Endothelial cell of umbilical vein (primary cell): ENCODE measurements around the gene TREML1. TPM values are rescaled to one million over a fixed set of nuclear protein-coding genes. Genes with fewer than 3 reads are reported as not detected.

Experiments
- BruUV-seq: library from RNA; stranded (reverse); fragments of 400-500 nt; replicated peaks from 2 replicates; lab custom pipeline; 2021; lab: Mats Ljungman, UMichigan
- CTCF ChIA-PET: fragments of 300-600, 350-600 bp; sonication (Branson Sonifier 250); formaldehyde crosslinking; loops from one replicate; lab custom pipeline; 2021; ENCODE audit warnings: antibody characterized with exemption, inconsistent platforms; lab: Charles Lee
- POLR2A ChIA-PET: fragments of 300-600, 350-600 bp; sonication (Branson Sonifier 250); formaldehyde crosslinking; loops from one replicate; lab custom pipeline; 2021; ENCODE audit warnings: antibody characterized with exemption, inconsistent platforms; lab: Charles Lee
- DNase-seq: peaks from one replicate; pipeline ENCODE4 v3.0.0-alpha.2; 2011; ENCODE audit warnings: low read depth, low spot score
- FAIRE-seq: peaks from 2 replicates; lab custom pipeline; 2011; peaks lifted over from hg19 to GRCh38; lab: Jason Lieb, UNC
- H2AFZ ChIP-seq: 2 replicates; pipeline ENCODE4 v1.6.0; 2012; ENCODE audit warnings: low read depth, low read length, control low read depth, inconsistent platforms
- H3K27ac ChIP-seq: 2 replicates; pipeline ENCODE4 v1.5.1; 2011; ENCODE audit warnings: low read depth, mild to moderate bottlenecking, control low read depth, low read length, moderate library complexity; ENCODE audit not compliant: insufficient read depth
- H3K27me3 ChIP-seq, 2 experiments: 2 replicates each; pipeline versions ENCODE4 v1.6.0 to v1.6.1; 2011; ENCODE audit warnings: low read length in 2 of 2, mixed read lengths in 1 of 2; ENCODE audit not compliant: control insufficient read depth in 2 of 2, insufficient read depth in 2 of 2
- H3K36me3 ChIP-seq, 2 experiments: 2 replicates in 1 of 2; 3 replicates in 1 of 2; pipeline ENCODE4 v1.5.1; 2011; ENCODE audit warnings: low read length in 2 of 2, mild to moderate bottlenecking in 1 of 2, moderate library complexity in 1 of 2; ENCODE audit not compliant: control insufficient read depth in 2 of 2, insufficient read depth in 2 of 2; ENCODE audit errors: extremely low read depth in 1 of 2
- H3K4me1 ChIP-seq: 3 replicates; pipeline ENCODE4 v1.5.1; 2011; ENCODE audit warnings: mild to moderate bottlenecking, low read length; ENCODE audit not compliant: control insufficient read depth, insufficient read depth; ENCODE audit errors: extremely low read depth
- H3K4me2 ChIP-seq: 2 replicates; pipeline ENCODE4 v1.6.1; 2011; ENCODE audit warnings: low read length, control low read depth, mixed read lengths; ENCODE audit not compliant: insufficient read depth
- H3K4me3 ChIP-seq, 3 experiments: fragments of 200-600 bp in 1 of 3; sonication (generic), shearing (Covaris generic) in 1 of 3; replicated peaks in 1 of 3; 2 replicates each; pipeline ENCODE4 v1.5.1; 2011 to 2016; ENCODE audit warnings: control low read depth in 3 of 3, low read length in 3 of 3, mild to moderate bottlenecking in 2 of 3, inconsistent platforms in 1 of 3, low read depth in 1 of 3, moderate library complexity in 1 of 3; ENCODE audit not compliant: insufficient read depth in 1 of 3
- H3K79me2 ChIP-seq: 2 replicates; pipeline ENCODE4 v1.6.0; 2012; ENCODE audit warnings: low read length, inconsistent platforms; ENCODE audit not compliant: control insufficient read depth, insufficient read depth
- H3K9ac ChIP-seq: replicated peaks from 2 replicates; pipeline ENCODE3; 2011; ENCODE audit warnings: low read length, control low read depth; ENCODE audit not compliant: insufficient read depth; ENCODE audit errors: extremely low read depth
- H3K9me1 ChIP-seq: replicated peaks from 3 replicates; pipeline ENCODE4 v1.6.0; 2011; ENCODE audit warnings: mild to moderate bottlenecking, low read length; ENCODE audit not compliant: control insufficient read depth, insufficient read depth; ENCODE audit errors: extremely low read depth
- H3K9me3 ChIP-seq: replicated peaks from 2 replicates; pipeline ENCODE4 v1.5.1; 2012; ENCODE audit warnings: low read length, inconsistent platforms; ENCODE audit not compliant: control insufficient read depth, insufficient read depth
- H4K20me1 ChIP-seq: replicated peaks from 2 replicates; pipeline ENCODE3; 2011; ENCODE audit warnings: mild to moderate bottlenecking, low read length; ENCODE audit not compliant: control insufficient read depth, insufficient read depth; ENCODE audit errors: extremely low read depth
- EZH2 ChIP-seq: IDR thresholded peaks from 2 replicates; pipeline ENCODE4 v1.6.1; 2012; ENCODE audit warnings: borderline replicate concordance, low read depth, mild to moderate bottlenecking, moderate library complexity, low read length, inconsistent platforms; ENCODE audit not compliant: severe bottlenecking
- FOS ChIP-seq: IDR thresholded peaks from 2 replicates; pipeline ENCODE4 v1.6.1; 2011; ENCODE audit warnings: mild to moderate bottlenecking, low read length, moderate library complexity, borderline replicate concordance; ENCODE audit not compliant: insufficient read depth
- GATA2 ChIP-seq: IDR thresholded peaks from 2 replicates; pipeline ENCODE4 v1.7.0; 2011; ENCODE audit warnings: low read depth, mild to moderate bottlenecking, moderate library complexity, mixed read lengths, low read length; ENCODE audit not compliant: insufficient read length, insufficient read depth
- JUN ChIP-seq: IDR thresholded peaks from 2 replicates; pipeline ENCODE4 v1.6.1; 2011; ENCODE audit warnings: borderline replicate concordance, low read depth; ENCODE audit not compliant: insufficient read length, insufficient read depth
- MYC ChIP-seq: IDR thresholded peaks from one replicate; pipeline ENCODE4 v1.6.1; 2011; ENCODE audit warnings: mild to moderate bottlenecking, low read depth, low read length
- POLR2A ChIP-seq: IDR thresholded peaks from 2 replicates; pipeline ENCODE4 v1.6.1; 2012; ENCODE audit warnings: low read depth, mild to moderate bottlenecking, control low read depth, low read length
- POLR2AphosphoS5 ChIP-seq: IDR thresholded peaks from 2 replicates; pipeline ENCODE4 v1.6.1; 2012; ENCODE audit warnings: low read depth, mild to moderate bottlenecking, control low read depth, low read length, moderate library complexity; ENCODE audit not compliant: insufficient read depth
- dilution Hi-C: fragments of 300-500 bp; cut with MboI; formaldehyde crosslinking; loops from one replicate; pipeline ENCODE4 v1.15.0; 2019; ENCODE audit warnings: low sequenced_read_pairs; ENCODE audit not compliant: extremely low pct_ligation_motif_present
- intact Hi-C: fragments of 100-400 bp; cut with micrococcal nuclease; formaldehyde crosslinking; loops from one replicate; pipeline ENCODE4 v1.10.0; 2022
- polyA plus RNA-seq, 4 experiments: library from polyadenylated mRNA; depleted of rRNA in 3 of 4; stranded (reverse) in 3 of 4; unstranded in 1 of 4; fragments of >200 nt; gene quantifications; 2 replicates each; pipeline versions ENCODE4 v1.2.1 to v1.2.3, GENCODE V29; 2011 to 2012; ENCODE audit warnings: missing spikeins in 1 of 4
- total RNA-seq: library from RNA; stranded (reverse); gene quantifications from 2 replicates; pipeline ENCODE4 v1.2.3, GENCODE V29; 2021
- TF ChIP-seq, protein P1 (sequence below): IDR thresholded peaks from 2 replicates; pipeline ENCODE4 v1.6.1; 2011; ENCODE audit not compliant: insufficient read depth, insufficient read length
- TF ChIP-seq, protein P2 (sequence below), 2 donors: IDR thresholded peaks; 1 replicate in 1 of 2; 2 replicates in 1 of 2; pipeline ENCODE4 v1.5.1; 2011; ENCODE audit warnings: low read length in 2 of 2, mild to moderate bottlenecking in 2 of 2, moderate library complexity in 2 of 2, control low read depth in 1 of 2, inconsistent platforms in 1 of 2, low read depth in 1 of 2; ENCODE audit not compliant: insufficient read depth in 1 of 2; ENCODE audit errors: extremely low read depth in 1 of 2

TREML1 gene
- total and polyA plus RNA-seq, 2 donors (not counting 3 experiments of a cell fraction or from before 2014, with no cell fraction given): not detected

DNA sequence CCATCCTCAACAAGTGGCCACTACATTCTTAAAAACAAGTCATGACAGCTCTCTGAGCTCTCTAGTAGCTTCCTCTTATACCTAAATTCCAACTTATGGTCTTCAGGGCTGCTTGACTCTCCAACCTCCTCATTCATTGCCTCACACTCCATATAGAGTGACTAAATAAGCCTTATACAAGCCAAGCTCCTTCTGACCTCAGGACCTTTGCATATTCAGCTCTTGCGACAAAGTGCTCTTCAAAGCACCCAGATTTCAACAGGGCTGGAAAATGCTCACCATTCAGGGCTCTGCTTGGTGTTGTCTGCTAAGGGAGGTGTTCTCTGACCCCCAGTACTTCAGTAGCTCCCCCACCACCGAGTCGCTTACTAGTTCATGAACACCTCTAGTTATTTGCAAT, 43.1 kb upstream of the TREML1 start:
- no peak overlapping the region for H3K4me3 ChIP-seq
- DNase-seq (no peak), FAIRE-seq (no peak)
- no TSS peak for BruUV-seq
- ChIA-PET CTCF (interaction anchor here (1.3 to 1.4 kb wide), 2 partner anchors 15 to 18 kb away, joined by 3 to 6 read pairs; no protein-coding TSS in a partner anchor), POLR2A (no interaction called here)
- H3K27ac ChIP-seq: no peak overlapping the region
- no peaks in the 10 kb centered on the region for H3K79me2 ChIP-seq
- intact Hi-C loops (no loop called here), dilution Hi-C loops (no loop called here)
- H4K20me1 ChIP-seq: no peaks in the 10 kb centered on the region
- H3K4me2 ChIP-seq: no peak overlapping the region
- H3K9ac ChIP-seq: no peak overlapping the region
- H3K36me3 ChIP-seq: no peaks in the 10 kb centered on the region
- no peaks in the 10 kb centered on the region for H3K4me1 ChIP-seq
- no peaks in the 10 kb centered on the region for H3K9me3 ChIP-seq
- TF ChIP-seq POLR2A (no peak), EZH2 (no peak), MYC (no peak), JUN (no peak), POLR2AphosphoS5 (no peak)
- TF ChIP-seq, protein P1, sequence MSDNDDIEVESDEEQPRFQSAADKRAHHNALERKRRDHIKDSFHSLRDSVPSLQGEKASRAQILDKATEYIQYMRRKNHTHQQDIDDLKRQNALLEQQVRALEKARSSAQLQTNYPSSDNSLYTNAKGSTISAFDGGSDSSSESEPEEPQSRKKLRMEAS: no peak
- peaks cover 0 to 7% of the 10 kb centered on the region in 2 experiments for H3K27me3 ChIP-seq
- H2AFZ ChIP-seq: no peak overlapping the region
- H3K9me1 ChIP-seq: no peaks in the 10 kb centered on the region

DNA sequence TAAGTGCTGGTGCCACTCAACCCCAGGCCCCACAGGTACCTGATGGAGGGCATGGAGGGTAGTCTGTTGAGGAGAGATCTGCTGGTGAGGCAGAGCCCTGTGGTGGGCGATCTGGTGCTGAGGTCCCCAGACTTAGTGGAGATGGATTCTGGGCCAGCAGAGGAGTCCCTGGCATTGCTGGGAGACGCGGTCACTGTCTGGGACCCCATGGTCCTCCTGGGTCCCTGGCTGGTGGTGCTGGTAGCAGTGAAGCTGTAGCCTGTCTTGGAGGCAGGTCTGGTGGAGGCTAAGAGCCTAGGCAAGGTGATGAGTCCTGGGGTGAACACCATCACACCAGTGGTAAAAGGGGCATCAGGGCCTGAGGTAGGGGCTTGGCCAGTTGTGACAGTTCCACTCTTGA, 40.2 kb upstream of the TREML1 start:
- intact Hi-C loops (no loop called here), dilution Hi-C loops (no loop called here)
- Histone ChIP-seq H3K9ac (no peak overlapping the region), H3K9me1 (no peaks in the 10 kb centered on the region), H3K27me3 (peaks cover 0 to 7% of the 10 kb centered on the region in 2 experiments), H3K4me3 (no peak overlapping the region), H3K9me3 (no peaks in the 10 kb centered on the region), H2AFZ (no peak overlapping the region), H3K4me1 (no peaks in the 10 kb centered on the region), H3K79me2 (no peaks in the 10 kb centered on the region), H3K27ac (no peak overlapping the region), H4K20me1 (no peaks in the 10 kb centered on the region), H3K36me3 (no peaks in the 10 kb centered on the region), H3K4me2 (no peak overlapping the region)
- FAIRE-seq: no peak
- BruUV-seq: no TSS peak
- ChIA-PET CTCF (no interaction called here), POLR2A (no interaction called here)
- no peak for TF ChIP-seq POLR2A
- no peak for TF ChIP-seq EZH2
- TF ChIP-seq GATA2: no peak
- no peak for TF ChIP-seq FOS
- no peak for TF ChIP-seq JUN
- no peak for TF ChIP-seq MYC
- TF ChIP-seq, protein P2, sequence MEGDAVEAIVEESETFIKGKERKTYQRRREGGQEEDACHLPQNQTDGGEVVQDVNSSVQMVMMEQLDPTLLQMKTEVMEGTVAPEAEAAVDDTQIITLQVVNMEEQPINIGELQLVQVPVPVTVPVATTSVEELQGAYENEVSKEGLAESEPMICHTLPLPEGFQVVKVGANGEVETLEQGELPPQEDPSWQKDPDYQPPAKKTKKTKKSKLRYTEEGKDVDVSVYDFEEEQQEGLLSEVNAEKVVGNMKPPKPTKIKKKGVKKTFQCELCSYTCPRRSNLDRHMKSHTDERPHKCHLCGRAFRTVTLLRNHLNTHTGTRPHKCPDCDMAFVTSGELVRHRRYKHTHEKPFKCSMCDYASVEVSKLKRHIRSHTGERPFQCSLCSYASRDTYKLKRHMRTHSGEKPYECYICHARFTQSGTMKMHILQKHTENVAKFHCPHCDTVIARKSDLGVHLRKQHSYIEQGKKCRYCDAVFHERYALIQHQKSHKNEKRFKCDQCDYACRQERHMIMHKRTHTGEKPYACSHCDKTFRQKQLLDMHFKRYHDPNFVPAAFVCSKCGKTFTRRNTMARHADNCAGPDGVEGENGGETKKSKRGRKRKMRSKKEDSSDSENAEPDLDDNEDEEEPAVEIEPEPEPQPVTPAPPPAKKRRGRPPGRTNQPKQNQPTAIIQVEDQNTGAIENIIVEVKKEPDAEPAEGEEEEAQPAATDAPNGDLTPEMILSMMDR (IDR thresholded peaks at IDR 0.05; ENCODE audit: extremely low read depth in 1 of 2, insufficient read depth in 1 of 2, low read depth in 1 of 2, low read length in 2 of 2): no peak
- TF ChIP-seq, protein P1: no peak
- no peak for TF ChIP-seq POLR2AphosphoS5
- no peak for DNase-seq
